ENCODE results near the gene ABLIM2. TPM values are rescaled to one million over a fixed set of nuclear protein-coding genes. Genes with fewer than 3 reads are reported as not detected.

Gene ABLIM2
- total and polyA plus RNA-seq, 2 of the 8 experiments (the other 6 are each of a cell fraction or from before 2014, with no cell fraction given), result 2.8 to 3.0 TPM

- TF ChIP-seq GABPA (IDR thresholded peaks at IDR 0.05; ENCODE audit: borderline replicate concordance, insufficient read depth, low read length), result no peak; the same call in 1 of the 2 replicates
- peak in 2 of 3 experiments; percentile 90 to 96; a peak in 3 of 4 replicates for TF ChIP-seq CTCF (IDR thresholded peaks at IDR 0.05; ENCODE audit: control extremely low read depth in 1 of 3, insufficient read depth in 1 of 3, low read depth in 1 of 3, low read length in 3 of 3)
- peak; percentile 88 to 91 for TF ChIP-seq RAD21 (IDR thresholded peaks at IDR 0.05 in 1 of 2, conservative IDR thresholded peaks at IDR 0.05 in 1 of 2; ENCODE audit: low read depth in 2 of 2, low read length in 2 of 2)
- Histone ChIP-seq H3K4ac (replicated peaks; ENCODE audit: insufficient read length, low read depth, low read length) (no peak overlapping the region), H2AFZ (ENCODE audit: low read length) (peak overlapping the region; percentile 77), H4K8ac (ENCODE audit: extremely low read depth, insufficient read depth, low read length) (peak overlapping the region; percentile 60; the same call in 1 of the 2 replicates), H3K9ac (replicated peaks in 1 of 4; ENCODE audit: extremely low read depth in 1 of 4, low read depth in 3 of 4, low read length in 3 of 4) (no peak overlapping the region), H3K79me2 (ENCODE audit: control insufficient read depth in 1 of 2, insufficient read depth in 2 of 2, low read length in 2 of 2) (no peaks in the 10 kb centered on the region), H2BK120ac (replicated peaks; ENCODE audit: low read depth, low read length) (no peak overlapping the region), H3K18ac (ENCODE audit: extremely low read depth, low read length) (no peak overlapping the region), H2BK5ac (ENCODE audit: low read depth, low read length) (no peak overlapping the region), H2BK15ac (ENCODE audit: low read length) (no peak overlapping the region), H3K4me3 (ENCODE audit: extremely low read depth in 1 of 4, insufficient read depth in 2 of 4, low read depth in 3 of 4, low read length in 4 of 4) (no peak overlapping the region), H2AK5ac (ENCODE audit: low read depth, low read length) (no peak overlapping the region), H3K56ac (replicated peaks; ENCODE audit: insufficient read length, low read depth, low read length) (no peak overlapping the region), H2BK20ac (ENCODE audit: low read length) (no peak overlapping the region), H3K4me1 (replicated peaks in 1 of 4; ENCODE audit: control insufficient read depth in 3 of 4, insufficient read depth in 4 of 4, low read length in 3 of 4) (no peaks in the 10 kb centered on the region), H3K27ac (ENCODE audit: low read depth, low read length) (no peak overlapping the region), H4K91ac (replicated peaks; ENCODE audit: insufficient read length, low read length) (peak overlapping the region; percentile 15), H3K23ac (ENCODE audit: insufficient read length) (no peak overlapping the region), H2BK12ac (ENCODE audit: low read depth, low read length) (peak overlapping the region; percentile 52; the same call in 1 of the 2 replicates), H3K14ac (ENCODE audit: insufficient read length) (no peak overlapping the region), H3K23me2 (ENCODE audit: low read depth, low read length) (0 out of 2 replicates have a peak, but pooled peaks cover 2% of the 10 kb centered on the region), H3K79me1 (ENCODE audit: low read depth, low read length) (no peaks in the 10 kb centered on the region), H3K27me3 (replicated peaks in 1 of 4; ENCODE audit: control insufficient read depth in 3 of 4, extremely low read depth in 1 of 4, insufficient read depth in 3 of 4, low read length in 3 of 4) (no peaks in the 10 kb centered on the region), H3K4me2 (ENCODE audit: insufficient read depth in 1 of 2, low read depth in 2 of 2, low read length in 2 of 2) (no peak overlapping the region), H4K5ac (ENCODE audit: insufficient read length, low read depth, low read length) (no peak overlapping the region), H3K9me3 (ENCODE audit: insufficient read depth in 2 of 2, low read depth in 1 of 2, low read length in 1 of 2) (no peaks in the 10 kb centered on the region), H3K36me3 (ENCODE audit: control insufficient read depth in 2 of 4, insufficient read depth in 4 of 4, low read length in 3 of 4) (no peaks in the 10 kb centered on the region), H4K20me1 (replicated peaks in 1 of 2; ENCODE audit: control insufficient read depth in 1 of 2, insufficient read depth in 2 of 2, low read length in 2 of 2) (peaks cover 0 to 4% of the 10 kb centered on the region in 2 experiments)
- DNase-seq (ENCODE audit: low read depth in 1 of 2, low spot score in 2 of 2), result peak; percentile 41 to 67
- ChIA-PET CTCF (ENCODE audit: partially characterized antibody) (interaction anchor here (0.6 to 7.2 kb wide), 69 partner anchors 9 to 568 kb away, joined by 3 to 68 read pairs (median 5); partner anchors contain the start of genes ABLIM2, HTRA3 and SH3TC1), POLR2A (ENCODE audit: partially characterized antibody) (interaction anchor here (1.1 kb wide), 2 partner anchors 35 to 42 kb away, joined by 3 read pairs; no protein-coding TSS in a partner anchor)
- 52% methylated on average over 17 of the region's 17 CpGs; no CpG with 5 or more reads in 1 of the 2 experiments for WGBS, 2 experiments (ENCODE audit: extremely low coverage in 1 of 2, insufficient coverage in 1 of 2, insufficient read length in 1 of 2, insufficient replicate concordance in 2 of 2, low coverage in 1 of 2, low lambda C conversion rate in 2 of 2, missing lambda C conversion rate in 1 of 2)
- peak; percentile 55 for FAIRE-seq
These were observed 18.2 kb upstream of the ABLIM2 start for GRCh38 chr4:8176547-8177399.

Measured in H1 (cell line).